A549 (cell line): ENCODE results near the gene CNGA2. TPM values are rescaled to one million over a fixed set of nuclear protein-coding genes. Genes with fewer than 3 reads are reported as not detected.

Experiments
- ATAC-seq, 2 experiments: fragments of 200-7000 bp in 1 of 2; fragments of >200 bp in 1 of 2; cut with Nextera tagmentation in 1 of 2; cut with Tn5 transposase in 1 of 2; 3 replicates each; pipeline versions ENCODE4 v1.8.0 to v1.9.1; 2018 to 2020; ENCODE audit warnings: mild to moderate bottlenecking in 1 of 2, moderate library complexity in 1 of 2
- CTCF ChIA-PET: fragments of 300-600 bp; sonication (Branson Sonifier 250); formaldehyde crosslinking; extraction: SDS; loops from one replicate; lab custom pipeline; 2021; ENCODE audit warnings: antibody characterized with exemption, inconsistent platforms; lab: Yijun Ruan, JAX
- POLR2A ChIA-PET: fragments of 350-600 bp; formaldehyde crosslinking; extraction: SDS; loops from one replicate; lab custom pipeline; 2021; ENCODE audit warnings: antibody characterized with exemption, inconsistent platforms; lab: Yijun Ruan, JAX
- DNase-seq, 2 experiments: peaks; one replicate each; pipeline versions ENCODE4 v3.0.0 to v3.0.0-alpha.2; 2011 to 2016; ENCODE audit warnings: low read depth in 1 of 2, low spot score in 1 of 2
- FAIRE-seq: peaks from 2 replicates; lab custom pipeline; 2011; peaks lifted over from hg19 to GRCh38; lab: Jason Lieb, UNC
- H3K27ac ChIP-seq, 2 experiments: fragments of >200 bp; sonication (Bioruptor Twin); formaldehyde crosslinking; 3 replicates each; pipeline ENCODE4 v1.5.1; 2016 to 2017
- H3K4me1 ChIP-seq: fragments of >200 bp; sonication (Bioruptor Twin); formaldehyde crosslinking; 3 replicates; pipeline ENCODE4 v1.6.1; 2016
- H3K4me2 ChIP-seq: fragments of >200 bp; sonication (Bioruptor Twin); formaldehyde crosslinking; 3 replicates; pipeline ENCODE4 v1.6.1; 2016
- H3K4me3 ChIP-seq: fragments of >200 bp; sonication (Bioruptor Twin); formaldehyde crosslinking; 3 replicates; pipeline ENCODE4 v1.5.1; 2016
- H3K9me3 ChIP-seq: fragments of >200 bp; sonication (Bioruptor Twin); formaldehyde crosslinking; 3 replicates; pipeline ENCODE4 v1.6.1; 2016
- BHLHE40 ChIP-seq: IDR thresholded peaks from 2 replicates; pipeline ENCODE4 v1.6.1; 2012; ENCODE audit warnings: low read depth, low read length, inconsistent platforms
- CEBPB ChIP-seq, 2 experiments: fragments of >200 bp in 1 of 2; sonication (Bioruptor Twin) in 1 of 2; formaldehyde crosslinking in 1 of 2; IDR thresholded peaks; 2 replicates each; pipeline ENCODE4 v1.6.1; 2012 to 2016
- CHD2 ChIP-seq: fragments of 150-350 bp; IDR thresholded peaks from 2 replicates; pipeline ENCODE4 v1.6.1; 2014; ENCODE audit warnings: low read length; ENCODE audit not compliant: partially characterized antibody
- ELK1 ChIP-seq: fragments of 150-350 bp; IDR thresholded peaks from 2 replicates; pipeline ENCODE4 v1.6.1; 2014; ENCODE audit warnings: low read depth, mild to moderate bottlenecking, low read length
- EP300 ChIP-seq, 2 experiments: fragments of >200 bp; sonication (Bioruptor Twin); formaldehyde crosslinking; IDR thresholded peaks; 2 replicates in 1 of 2; 3 replicates in 1 of 2; pipeline ENCODE4 v1.6.1; 2016 to 2017
- ESRRA ChIP-seq: fragments of 150-350 bp; IDR thresholded peaks from 2 replicates; pipeline ENCODE4 v1.6.1; 2014; ENCODE audit warnings: mild to moderate bottlenecking, low read length, borderline replicate concordance
- FOXS1 ChIP-seq: fragments of 250-450 bp; sonication (Bioruptor Pico); IDR thresholded peaks from 2 replicates; pipeline ENCODE4 v1.5.0; 2020; ENCODE audit warnings: mild to moderate bottlenecking, moderate library complexity
- HDAC2 ChIP-seq: fragments of 200-600 bp; sonication (generic); IDR thresholded peaks from 2 replicates; pipeline ENCODE4 v1.6.1; 2016
- HES2 ChIP-seq: fragments of >200 bp; sonication (Bioruptor Twin); formaldehyde crosslinking; IDR thresholded peaks from 2 replicates; pipeline ENCODE4 v1.6.1; 2016
- HEYL ChIP-seq: fragments of 250-450 bp; sonication (Bioruptor Pico); IDR thresholded peaks from 2 replicates; pipeline ENCODE4 v1.8.0; 2021; ENCODE audit warnings: mild to moderate bottlenecking, moderate library complexity
- HMGXB4 ChIP-seq: fragments of 250-450 bp; sonication (Bioruptor Pico); IDR thresholded peaks from 2 replicates; pipeline ENCODE4 v1.5.0; 2021; ENCODE audit warnings: mild to moderate bottlenecking, moderate library complexity, borderline replicate concordance
- HOXB13 ChIP-seq: fragments of 250-450 bp; sonication (Bioruptor Pico); IDR thresholded peaks from 2 replicates; pipeline ENCODE4 v1.5.0; 2020; ENCODE audit warnings: low read depth, mild to moderate bottlenecking, moderate library complexity
- MAX ChIP-seq: IDR thresholded peaks from 2 replicates; pipeline ENCODE4 v1.6.1; 2012
- MAZ ChIP-seq: fragments of 150-350 bp; IDR thresholded peaks from 2 replicates; pipeline ENCODE4 v1.6.1; 2014; ENCODE audit warnings: antibody characterized with exemption, low read depth, low read length, borderline replicate concordance
- NPAS2 ChIP-seq: fragments of 250-450 bp; sonication (Bioruptor Pico); IDR thresholded peaks from 2 replicates; pipeline ENCODE4 v1.8.0; 2022; ENCODE audit warnings: mild to moderate bottlenecking, moderate library complexity, borderline replicate concordance
- NR3C1 ChIP-seq: fragments of >200 bp; sonication (Bioruptor Twin); formaldehyde crosslinking; IDR thresholded peaks from 3 replicates; pipeline ENCODE4 v1.6.1; 2017
- POLR2A ChIP-seq: IDR thresholded peaks from 2 replicates; pipeline ENCODE4 v1.6.1; 2012; ENCODE audit warnings: mild to moderate bottlenecking, low read length
- RCOR1 ChIP-seq: fragments of 150-350 bp; IDR thresholded peaks from 2 replicates; pipeline ENCODE4 v1.6.1; 2014; ENCODE audit warnings: antibody characterized with exemption, low read length, low read depth
- REST ChIP-seq: fragments of 200-600 bp; sonication (generic); IDR thresholded peaks from 2 replicates; pipeline ENCODE4 v1.6.1; 2016; ENCODE audit warnings: antibody characterized with exemption, mild to moderate bottlenecking, moderate library complexity
- RFX5 ChIP-seq: fragments of 450-650 bp; IDR thresholded peaks from 2 replicates; pipeline ENCODE4 v1.7.1; 2014; ENCODE audit warnings: antibody characterized with exemption, mild to moderate bottlenecking, moderate library complexity
- SMC3 ChIP-seq: fragments of >200 bp; sonication (Bioruptor Twin); formaldehyde crosslinking; IDR thresholded peaks from 3 replicates; pipeline ENCODE4 v1.6.1; 2018; ENCODE audit warnings: inconsistent platforms
- SREBF2 ChIP-seq: fragments of 450-650 bp; IDR thresholded peaks from 2 replicates; pipeline ENCODE4 v1.6.1; 2014; ENCODE audit warnings: mild to moderate bottlenecking, moderate library complexity
- TFCP2L1 ChIP-seq: fragments of 250-450 bp; sonication (Bioruptor Pico); IDR thresholded peaks from 2 replicates; pipeline ENCODE4 v1.5.0; 2021; ENCODE audit warnings: mild to moderate bottlenecking
- TP53 ChIP-seq: fragments of 250-450 bp; sonication (Bioruptor Pico); IDR thresholded peaks from 2 replicates; pipeline ENCODE4 v1.5.0; 2021; ENCODE audit warnings: mild to moderate bottlenecking, moderate library complexity
- ZFP36 ChIP-seq: fragments of 450-650 bp; IDR thresholded peaks from 2 replicates; pipeline ENCODE4 v1.6.1; 2014; ENCODE audit warnings: borderline replicate concordance; ENCODE audit not compliant: partially characterized antibody
- WGBS: methylation state at CpG from one replicate; pipeline ENCODE4 v1.1.6; 2017; ENCODE audit errors: missing lambda C conversion rate; 5-methylcytosine and 5-hydroxymethylcytosine counted together
- polyA plus RNA-seq, 4 experiments: library from polyadenylated mRNA; depleted of rRNA in 3 of 4; stranded (reverse); fragments of >200 nt; fragmentation: RNase III in 1 of 4; extraction: RNeasy Plus Mini Kit Qiagen cat#74134 plus additional on column Dnase treatment in 1 of 4; gene quantifications; 2 replicates in 3 of 4; 3 replicates in 1 of 4; pipeline ENCODE4 v1.2.3, GENCODE V29; 2011 to 2017

The CNGA2 gene
- polyA plus RNA-seq, 2 of the 4 experiments (the other 2 are of a cell fraction): not detected

- ChIA-PET CTCF (interaction anchor here (0.6 to 9.6 kb wide), 7 partner anchors 10 to 887 kb away, joined by 3 to 119 read pairs (median 3); no protein-coding TSS in a partner anchor), POLR2A (no interaction called here)
- Histone ChIP-seq H3K4me1 (peaks cover 14% of the 10 kb centered on the region), H3K4me3 (no peak overlapping the region), H3K4me2 (peak overlapping the region; percentile 78), H3K9me3 (no peaks in the 10 kb centered on the region), H3K27ac (peak overlapping the region in 1 of 2 experiments; percentile 79; a peak in 4 of 6 replicates)
- TF ChIP-seq HEYL (CRISPR knock-in tag): no peak
- TF ChIP-seq NR3C1: no peak
- no peak for TF ChIP-seq EP300 (IDR thresholded peaks at IDR 0.05)
- no peak for TF ChIP-seq ZFP36
- no peak for TF ChIP-seq RCOR1
- TF ChIP-seq ELK1: no peak
- TF ChIP-seq TP53 (CRISPR knock-in tag): no peak
- TF ChIP-seq HMGXB4: no peak
- TF ChIP-seq HDAC2: no peak
- no peak for TF ChIP-seq FOXS1
- TF ChIP-seq CEBPB (IDR thresholded peaks at IDR 0.05): no peak
- TF ChIP-seq CHD2: no peak
- no peak for TF ChIP-seq RFX5
- no peak for TF ChIP-seq MAX
- TF ChIP-seq ESRRA: no peak
- no peak for TF ChIP-seq REST
- no peak for TF ChIP-seq TFCP2L1 (CRISPR knock-in tag)
- TF ChIP-seq NPAS2: no peak
- TF ChIP-seq BHLHE40: no peak
- TF ChIP-seq HES2: no peak
- FAIRE-seq (no peak), DNase-seq (no peak), ATAC-seq (no peak)
- WGBS: 69% methylated on average over 10 of the region's 11 CpGs
Observed at GRCh38 chrX:151754641-151755215, 20.2 kb downstream of the CNGA2 start.

GRCh38 chrX:151759041-151759708 is 24.6 kb downstream of the CNGA2 start:
- WGBS: 79% methylated on average over 10 of the region's 11 CpGs
- ChIA-PET CTCF (no interaction called here), POLR2A (no interaction called here)
- H3K4me3 ChIP-seq: no peak overlapping the region
- ATAC-seq (no peak), DNase-seq (no peak), FAIRE-seq (no peak)
- H3K4me1 ChIP-seq: peaks cover 7% of the 10 kb centered on the region
- no peak overlapping the region for H3K4me2 ChIP-seq
- H3K27ac ChIP-seq: no peak overlapping the region
- H3K9me3 ChIP-seq: no peaks in the 10 kb centered on the region
- TF ChIP-seq MAZ (no peak), HMGXB4 (no peak), TFCP2L1 (CRISPR knock-in tag) (no peak), HOXB13 (CRISPR knock-in tag) (no peak), NPAS2 (no peak), CEBPB (IDR thresholded peaks at IDR 0.05) (no peak), POLR2A (no peak), ELK1 (no peak), ESRRA (no peak), SREBF2 (no peak), SMC3 (no peak)
